ENCODE measurements around the gene MCM8.

- TF ChIP-seq CTCF (IDR thresholded peaks at IDR 0.05; ENCODE audit: insufficient read depth, low read length) = no peak
- TF ChIP-seq POLR2AphosphoS5 (IDR thresholded peaks at IDR 0.05; ENCODE audit: low read depth) = no peak
- TF ChIP-seq REST (IDR thresholded peaks at IDR 0.05; ENCODE audit: insufficient replicate concordance, low read depth) = no peak
- no peak for TF ChIP-seq GABPA (IDR thresholded peaks at IDR 0.05; ENCODE audit: low read depth)
- TF ChIP-seq SPI1 (IDR thresholded peaks at IDR 0.05; ENCODE audit: borderline replicate concordance, low read depth) = no peak
These were observed 30.6 kb upstream of the MCM8 start for GRCh38 chr20:5919626-5920544.

Measured in HL-60 (cell line).